OCI-LY7 (cell line): ENCODE data around the gene ESAM.

Experiments used
- CTCF ChIP-seq: fragments of 200-600 bp; sonication (generic); conservative IDR thresholded peaks from 2 replicates; pipeline ENCODE4 v1.5.1; 2014; ENCODE audit warnings: mild to moderate bottlenecking, antibody characterized with exemption, low read length, moderate library complexity, mixed read lengths
- EZH2phosphoT487 ChIP-seq: fragments of 200-600 bp; sonication (generic); IDR thresholded peaks from 2 replicates; pipeline ENCODE4 v1.6.1; 2018; ENCODE audit warnings: low read depth, borderline replicate concordance, mild to moderate bottlenecking, mixed run types, antibody characterized with exemption, low read length, moderate library complexity, mixed read lengths

- TF ChIP-seq CTCF (no peak), EZH2phosphoT487 (no peak)
These were observed 7.4 kb downstream of the ESAM start for GRCh38 chr11:124754710-124755109.
